K562 (cell line): Measurements from ENCODE around the gene LDB1. TPM values are rescaled to one million over a fixed set of nuclear protein-coding genes. Genes with fewer than 3 reads are reported as not detected.

Source experiments
- ATF2 ChIP-seq: sonication (generic); formaldehyde crosslinking; IDR thresholded peaks from 2 replicates; pipeline ENCODE4 v1.8.1; 2022; ENCODE audit warnings: missing genetic modification reagents
- BCLAF1 ChIP-seq, 2 experiments: fragments of 450-650 bp in 1 of 2; IDR thresholded peaks; 2 replicates each; pipeline ENCODE4 v1.6.1; 2011 to 2017; ENCODE audit warnings: low read depth in 2 of 2, antibody characterized with exemption in 1 of 2, borderline replicate concordance in 1 of 2, low read length in 1 of 2, mild to moderate bottlenecking in 1 of 2, mixed read lengths in 1 of 2; ENCODE audit not compliant: control insufficient read depth in 1 of 2
- BDP1 ChIP-seq: IDR thresholded peaks from 3 replicates; pipeline ENCODE4 v1.6.1; 2011; ENCODE audit not compliant: insufficient read length, insufficient read depth
- E2F3 ChIP-seq: fragments of 250-450 bp; sonication (Bioruptor Pico); IDR thresholded peaks from 2 replicates; pipeline ENCODE4 v1.4.0; 2020; ENCODE audit warnings: mild to moderate bottlenecking
- GTF2E2 ChIP-seq: fragments of 200-800 bp; sonication (Bioruptor generic); IDR thresholded peaks from 2 replicates; pipeline ENCODE4 v1.6.1; 2016; ENCODE audit warnings: missing genetic modification characterization, missing compliant biosample characterization
- NCOA1 ChIP-seq: fragments of 450-650 bp; IDR thresholded peaks from 2 replicates; pipeline ENCODE4 v1.6.1; 2016; ENCODE audit warnings: low read depth
- STAT5B ChIP-seq: fragments of 250-450 bp; sonication (Bioruptor Pico); IDR thresholded peaks from 2 replicates; pipeline ENCODE4 v1.8.0; 2021; ENCODE audit warnings: mild to moderate bottlenecking, inconsistent platforms
- ZNF175 ChIP-seq: fragments of 200-800 bp; sonication (Bioruptor generic); IDR thresholded peaks from 2 replicates; pipeline ENCODE4 v1.6.1; 2016; ENCODE audit warnings: low read depth, mild to moderate bottlenecking, missing genetic modification characterization, missing compliant biosample characterization
- ZNF224 ChIP-seq: sonication (generic); formaldehyde crosslinking; IDR thresholded peaks from 2 replicates; pipeline ENCODE4 v1.8.0; 2022; ENCODE audit warnings: mild to moderate bottlenecking, missing genetic modification reagents
- ZNF274 ChIP-seq: IDR thresholded peaks from 2 replicates; pipeline ENCODE4 v1.6.1; 2011; ENCODE audit warnings: low read depth, mild to moderate bottlenecking, low read length, moderate library complexity, borderline replicate concordance
- polyA plus RNA-seq, 8 experiments: library from polyadenylated mRNA; depleted of rRNA in 4 of 8; stranded (reverse) in 5 of 8; unstranded in 3 of 8; fragments of >200 nt; fragmentation: Nextera tagmentation in 2 of 8; fragmentation: Illumina TruSeq in 1 of 8; extraction: Ambion mirVana in 2 of 8; extraction: Trizol in 1 of 8; gene quantifications; 2 replicates each; pipeline versions ENCODE4 v1.2.1 to v1.2.3, GENCODE V29; 2011 to 2014; ENCODE audit warnings: inconsistent platforms in 1 of 8, missing spikeins in 1 of 8
- total RNA-seq, 7 experiments: library from RNA; depleted of rRNA in 6 of 7; stranded (reverse); fragments of >200 nt in 6 of 7; fragmentation: Illumina TruSeq in 2 of 7; extraction: Trizol in 2 of 7; gene quantifications; 2 replicates each; pipeline versions ENCODE4 v1.2.1 to v1.2.3, GENCODE V29; 2011 to 2021; ENCODE audit warnings: low replicate concordance in 1 of 7

Gene LDB1
- total and polyA plus RNA-seq, 9 of the 15 experiments (the other 6 are each of a cell fraction or from before 2014, with no cell fraction given), result 1.9 to 137 (median 105) TPM

- no peak for TF ChIP-seq BCLAF1 (IDR thresholded peaks at IDR 0.05; ENCODE audit: borderline replicate concordance in 1 of 2, control insufficient read depth in 1 of 2, low read depth in 2 of 2, low read length in 1 of 2)
- TF ChIP-seq ZNF175 (CRISPR knock-in tag), result no peak
- no peak for TF ChIP-seq GTF2E2 (tag)
- no peak for TF ChIP-seq E2F3 (CRISPR knock-in tag)
- no peak for TF ChIP-seq BDP1
- TF ChIP-seq ZNF224 (CRISPR knock-in tag), result no peak
- TF ChIP-seq STAT5B (CRISPR knock-in tag), result no peak
- TF ChIP-seq NCOA1, result no peak
- no peak for TF ChIP-seq ATF2
- TF ChIP-seq ZNF274, result no peak
- TF ChIP-seq, all 486 proteins: peak for 15
Measured at GRCh38 chr10:102113956-102114857, 6.0 kb downstream of the LDB1 start (continued).
